ENCODE data around the gene INTS6L. TPM values are rescaled to one million over a fixed set of nuclear protein-coding genes. Genes with fewer than 3 reads are reported as not detected.

INTS6L gene
- total RNA-seq, 1 donor from 2014 or later, result 31.7 TPM

DNA sequence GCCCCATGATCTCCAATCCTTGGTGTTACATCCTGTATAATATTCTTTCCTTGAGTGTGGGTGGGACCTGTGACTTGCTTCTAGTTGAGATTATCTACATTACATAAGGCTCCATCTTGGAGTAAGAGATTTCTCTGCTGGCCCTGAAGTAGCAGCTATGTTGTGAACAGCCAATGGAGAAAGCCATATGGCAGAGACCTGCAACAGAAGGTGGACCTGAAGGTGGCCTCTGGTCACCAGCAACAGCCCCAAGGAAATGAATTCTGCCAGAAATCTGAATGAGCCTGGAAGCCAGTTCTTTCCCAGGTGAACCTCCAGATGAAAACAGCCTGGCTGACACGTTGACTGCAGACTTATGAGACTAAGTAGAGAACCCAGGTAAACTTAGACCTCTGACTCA lies 2.3 kb upstream of the INTS6L start:
- TF ChIP-seq, protein P1, sequence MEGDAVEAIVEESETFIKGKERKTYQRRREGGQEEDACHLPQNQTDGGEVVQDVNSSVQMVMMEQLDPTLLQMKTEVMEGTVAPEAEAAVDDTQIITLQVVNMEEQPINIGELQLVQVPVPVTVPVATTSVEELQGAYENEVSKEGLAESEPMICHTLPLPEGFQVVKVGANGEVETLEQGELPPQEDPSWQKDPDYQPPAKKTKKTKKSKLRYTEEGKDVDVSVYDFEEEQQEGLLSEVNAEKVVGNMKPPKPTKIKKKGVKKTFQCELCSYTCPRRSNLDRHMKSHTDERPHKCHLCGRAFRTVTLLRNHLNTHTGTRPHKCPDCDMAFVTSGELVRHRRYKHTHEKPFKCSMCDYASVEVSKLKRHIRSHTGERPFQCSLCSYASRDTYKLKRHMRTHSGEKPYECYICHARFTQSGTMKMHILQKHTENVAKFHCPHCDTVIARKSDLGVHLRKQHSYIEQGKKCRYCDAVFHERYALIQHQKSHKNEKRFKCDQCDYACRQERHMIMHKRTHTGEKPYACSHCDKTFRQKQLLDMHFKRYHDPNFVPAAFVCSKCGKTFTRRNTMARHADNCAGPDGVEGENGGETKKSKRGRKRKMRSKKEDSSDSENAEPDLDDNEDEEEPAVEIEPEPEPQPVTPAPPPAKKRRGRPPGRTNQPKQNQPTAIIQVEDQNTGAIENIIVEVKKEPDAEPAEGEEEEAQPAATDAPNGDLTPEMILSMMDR (IDR thresholded peaks at IDR 0.05; ENCODE audit: unreplicated experiment), result no peak
- DNase-seq (ENCODE audit: low spot score in 2 of 2, unreplicated experiment in 2 of 2), result no peak
- Mint-ChIP-seq H3K27ac (no peak overlapping the region), H3K4me1 (peaks cover 7% of the 10 kb centered on the region), H3K4me3 (no peak overlapping the region), H3K27me3 (ENCODE audit: low read depth) (no peaks in the 10 kb centered on the region), H3K9me3 (peaks cover 22% of the 10 kb centered on the region), H3K36me3 (no peaks in the 10 kb centered on the region)

DNA sequence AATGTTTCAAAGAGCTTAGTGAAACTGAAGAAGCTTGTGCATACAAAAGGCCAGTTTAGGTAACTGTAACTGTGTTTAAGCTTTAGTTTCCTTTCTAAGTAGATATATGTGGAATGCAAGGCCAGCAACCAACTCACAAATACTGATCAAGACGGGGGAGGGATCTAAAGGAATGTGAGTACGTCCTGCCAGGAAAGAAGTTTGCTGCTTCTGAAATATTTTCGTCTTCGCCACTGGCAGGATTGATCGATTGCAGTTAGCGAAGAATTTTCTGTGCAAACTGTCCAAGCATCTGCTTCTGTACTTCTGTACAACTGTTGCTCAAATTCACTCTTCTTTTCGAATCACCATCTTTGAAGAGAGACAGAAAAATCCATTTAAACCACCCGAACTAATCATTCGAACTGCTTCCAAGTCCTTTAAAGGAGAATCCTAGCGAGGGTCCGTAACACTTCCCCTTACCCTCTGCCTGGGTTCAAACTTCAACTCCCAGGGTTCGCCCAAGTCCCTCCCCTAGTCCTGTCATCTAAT lies 373 bp upstream of the INTS6L start:
- H3K9me3 Mint-ChIP-seq, result peaks cover 16% of the 10 kb centered on the region
- TF ChIP-seq, protein P1 (IDR thresholded peaks at IDR 0.05; ENCODE audit: unreplicated experiment), result no peak
- H3K27me3 Mint-ChIP-seq (ENCODE audit: low read depth), result no peaks in the 10 kb centered on the region
- no peaks in the 10 kb centered on the region for H3K36me3 Mint-ChIP-seq
- no peak for DNase-seq (ENCODE audit: low spot score in 2 of 2, unreplicated experiment in 2 of 2)
- peaks cover 22% of the 10 kb centered on the region for H3K4me1 Mint-ChIP-seq
- H3K27ac Mint-ChIP-seq, result peak overlapping the region; percentile 100
- peak overlapping the region; percentile 95 for H3K4me3 Mint-ChIP-seq

DNA sequence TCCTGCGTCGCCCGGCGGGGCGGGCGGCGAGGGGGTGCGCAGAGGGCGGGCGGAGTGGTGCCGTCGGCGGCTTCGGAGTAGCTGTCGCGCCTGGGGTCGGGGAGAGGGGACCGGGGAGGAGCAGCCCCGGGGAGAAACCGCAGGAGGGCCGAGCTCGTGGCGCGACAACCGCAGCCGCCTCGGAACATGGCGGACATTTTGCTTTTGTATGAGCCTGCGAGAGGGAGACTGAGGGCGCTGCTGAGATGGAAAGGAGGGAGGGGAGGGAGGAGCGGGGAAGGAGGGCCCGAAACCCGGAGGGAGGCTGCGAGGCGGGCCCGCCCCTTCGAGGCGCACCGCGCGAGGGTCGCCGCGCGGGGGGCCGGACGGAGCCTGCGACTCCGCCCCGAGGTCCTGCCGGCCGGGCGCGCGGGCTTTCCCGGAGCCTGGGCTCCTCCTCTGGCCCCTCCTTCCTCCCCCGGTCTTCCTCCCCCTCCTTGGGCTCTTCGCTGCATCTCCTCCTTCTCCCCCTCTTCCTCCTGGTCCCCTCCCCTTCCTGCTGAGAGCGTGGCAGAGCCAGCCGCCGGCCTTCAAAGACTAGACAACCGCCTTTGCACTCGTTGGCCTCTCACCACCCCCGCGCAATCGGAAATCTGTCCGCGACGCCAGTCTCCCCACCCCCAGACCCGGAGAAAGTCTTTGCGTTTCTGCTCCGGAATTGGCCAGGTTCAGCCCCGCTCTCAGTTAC lies 1.1 kb downstream of the INTS6L start:
- peak overlapping the region; percentile 100 for H3K27ac Mint-ChIP-seq
- DNase-seq (ENCODE audit: low spot score in 2 of 2, unreplicated experiment in 2 of 2), result peak; percentile 60 to 76
- H3K27me3 Mint-ChIP-seq (ENCODE audit: low read depth), result no peaks in the 10 kb centered on the region
- H3K9me3 Mint-ChIP-seq, result peaks cover 15% of the 10 kb centered on the region
- peak overlapping the region; percentile 95 for H3K4me3 Mint-ChIP-seq
- TF ChIP-seq, protein P1 (IDR thresholded peaks at IDR 0.05; ENCODE audit: unreplicated experiment), result no peak
- H3K4me1 Mint-ChIP-seq, result peaks cover 22% of the 10 kb centered on the region
- no peaks in the 10 kb centered on the region for H3K36me3 Mint-ChIP-seq

DNA sequence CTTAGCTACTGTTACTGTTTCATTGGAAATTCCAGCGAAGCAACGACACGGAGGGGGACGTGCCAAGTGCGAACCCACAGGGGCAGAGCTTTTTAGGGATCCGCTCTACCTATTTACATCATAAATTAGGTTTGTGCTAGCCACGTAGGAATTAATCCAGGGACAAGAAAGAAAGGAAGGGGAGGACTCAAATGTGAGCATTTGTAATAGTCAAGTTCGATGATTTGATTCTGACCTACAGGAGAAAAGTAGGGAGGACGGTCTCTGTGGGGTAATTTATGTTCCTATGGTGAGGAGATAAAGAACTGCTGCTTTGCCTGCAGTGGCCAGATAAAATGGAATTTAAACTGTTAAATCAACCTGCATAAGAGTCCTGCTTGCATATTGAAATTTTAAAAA lies 1.7 kb downstream of the INTS6L start:
- Mint-ChIP-seq H3K4me3 (peak overlapping the region; percentile 86), H3K36me3 (no peaks in the 10 kb centered on the region), H3K9me3 (peaks cover 15% of the 10 kb centered on the region), H3K27ac (peak overlapping the region; percentile 96), H3K27me3 (ENCODE audit: low read depth) (no peaks in the 10 kb centered on the region), H3K4me1 (peaks cover 22% of the 10 kb centered on the region)
- DNase-seq (ENCODE audit: low spot score in 2 of 2, unreplicated experiment in 2 of 2), result no peak
- TF ChIP-seq, protein P1 (IDR thresholded peaks at IDR 0.05; ENCODE audit: unreplicated experiment), result no peak

DNA sequence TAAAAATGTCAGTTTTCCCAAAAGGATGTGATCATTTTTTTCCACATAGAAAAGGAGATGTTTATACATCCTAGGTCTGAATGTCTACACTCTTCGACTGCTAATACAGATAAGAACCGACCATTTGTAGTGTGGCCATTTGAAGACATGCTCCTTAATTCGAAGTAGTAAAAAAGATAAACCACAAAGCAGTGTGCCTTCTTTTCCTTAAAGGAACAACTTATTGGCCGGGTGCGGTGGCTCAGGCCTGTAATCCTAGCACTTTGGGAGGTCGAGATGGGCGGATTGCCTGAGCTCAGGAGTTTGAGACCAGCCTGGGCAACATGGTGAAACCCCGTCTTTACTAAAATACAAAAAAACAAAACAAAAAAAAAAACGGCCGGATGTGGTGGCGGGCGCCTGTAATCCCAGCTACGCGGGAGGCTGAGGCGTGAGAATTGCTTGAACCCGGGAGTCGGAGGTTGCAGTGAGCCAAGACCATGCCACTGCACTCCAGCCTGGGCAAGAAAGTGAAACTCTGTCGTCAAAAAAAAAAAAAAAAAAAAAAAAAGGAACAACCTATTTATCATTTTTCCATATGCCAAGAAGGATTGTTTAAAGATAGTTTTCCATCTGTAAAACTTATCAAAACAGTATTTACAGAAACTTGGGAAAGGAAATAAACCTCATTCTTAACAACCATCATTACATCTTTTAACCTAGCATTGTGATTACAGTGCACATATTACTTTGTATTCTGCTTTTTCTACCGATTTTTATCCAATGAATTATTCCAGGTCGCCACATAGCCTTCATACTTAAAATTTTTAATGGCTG lies 2.6 kb downstream of the INTS6L start:
- H3K4me1 Mint-ChIP-seq, result peaks cover 22% of the 10 kb centered on the region
- TF ChIP-seq, protein P1 (IDR thresholded peaks at IDR 0.05; ENCODE audit: unreplicated experiment), result no peak
- no peak for DNase-seq (ENCODE audit: low spot score in 2 of 2, unreplicated experiment in 2 of 2)
- peaks cover 15% of the 10 kb centered on the region for H3K9me3 Mint-ChIP-seq
- H3K27ac Mint-ChIP-seq, result peak overlapping the region; percentile 96
- no peaks in the 10 kb centered on the region for H3K27me3 Mint-ChIP-seq (ENCODE audit: low read depth)
- no peaks in the 10 kb centered on the region for H3K36me3 Mint-ChIP-seq
- H3K4me3 Mint-ChIP-seq, result peak overlapping the region; percentile 86

All from mesothelial cell of epicardium (in vitro differentiated cells).